HG03442 (cell line): ENCODE measurements around the gene CARD14.

Experiments used
- ATAC-seq: cut with Tn5 transposase; IDR thresholded peaks from one replicate; pipeline ENCODE4 v1.9.1; 2021; ENCODE audit warnings: mild to moderate bottlenecking, moderate library complexity; ENCODE audit not compliant: unreplicated experiment

The CARD14 gene

GRCh38 chr17:80169784-80170500, at the start of gene CARD14:
Gene CARD14, plus strand, starts transcription at chr17:80170030. Its CDS starts 11,409 bp downstream, at chr17:80181439.
- no peak for ATAC-seq

GRCh38 chr17:80122026-80122575, 47.7 kb upstream of the CARD14 start:
- ATAC-seq: no peak

- ATAC-seq: no peak
Measured at GRCh38 chr17:80122926-80123505, 46.8 kb upstream of the CARD14 start.

- ATAC-seq: no peak
Measured at GRCh38 chr17:80123791-80124190, 46.0 kb upstream of the CARD14 start.

GRCh38 chr17:80124351-80124981, 45.4 kb upstream of the CARD14 start:
- no peak for ATAC-seq

GRCh38 chr17:80125656-80126448, 44.0 kb upstream of the CARD14 start:
- no peak for ATAC-seq

GRCh38 chr17:80126449-80126715, 43.4 kb upstream of the CARD14 start:
- no peak for ATAC-seq

- no peak for ATAC-seq
Measured at GRCh38 chr17:80129006-80129565, 40.7 kb upstream of the CARD14 start.

- no peak for ATAC-seq
Measured at GRCh38 chr17:80130992-80131391, 38.8 kb upstream of the CARD14 start.

GRCh38 chr17:80132906-80133625, 36.8 kb upstream of the CARD14 start:
- no peak for ATAC-seq

GRCh38 chr17:80133626-80133970, 36.2 kb upstream of the CARD14 start:
- ATAC-seq: no peak

- no peak for ATAC-seq
Measured at GRCh38 chr17:80137131-80137530, 32.7 kb upstream of the CARD14 start.

GRCh38 chr17:80138856-80139426, 30.9 kb upstream of the CARD14 start:
- no peak for ATAC-seq

GRCh38 chr17:80141463-80142165, 28.2 kb upstream of the CARD14 start:
- no peak for ATAC-seq

GRCh38 chr17:80142929-80143328, 26.9 kb upstream of the CARD14 start:
- ATAC-seq: no peak

GRCh38 chr17:80145076-80146075, 24.5 kb upstream of the CARD14 start:
- no peak for ATAC-seq

- ATAC-seq: peak; percentile 14
Measured at GRCh38 chr17:80146121-80147034, 23.5 kb upstream of the CARD14 start.
